ENCODE results near the gene CUL4A.
A peak's percentile ranks its signal among the peaks of the same experiment; 100 is the strongest.
"Not testable (repeated sequence)": the region's sequence is repeated elsewhere in the genome, so short reads cannot be mapped to it uniquely, and the experiment has no call there.

The CUL4A gene

GRCh38 chr13:113209336-113209758 is at the start of gene CUL4A:
Gene CUL4A (plus strand): TSS chr13:113209613. CDS start chr13:113209628, 15 bp downstream.
- DNase-seq (ENCODE audit: low read depth in 1 of 2, low spot score in 1 of 2) = peak; percentile 50 to 63

- DNase-seq (ENCODE audit: low read depth in 1 of 2, low spot score in 1 of 2) = no peak
Measured at GRCh38 chr13:113159701-113160100, 49.7 kb upstream of the CUL4A start.

DNA sequence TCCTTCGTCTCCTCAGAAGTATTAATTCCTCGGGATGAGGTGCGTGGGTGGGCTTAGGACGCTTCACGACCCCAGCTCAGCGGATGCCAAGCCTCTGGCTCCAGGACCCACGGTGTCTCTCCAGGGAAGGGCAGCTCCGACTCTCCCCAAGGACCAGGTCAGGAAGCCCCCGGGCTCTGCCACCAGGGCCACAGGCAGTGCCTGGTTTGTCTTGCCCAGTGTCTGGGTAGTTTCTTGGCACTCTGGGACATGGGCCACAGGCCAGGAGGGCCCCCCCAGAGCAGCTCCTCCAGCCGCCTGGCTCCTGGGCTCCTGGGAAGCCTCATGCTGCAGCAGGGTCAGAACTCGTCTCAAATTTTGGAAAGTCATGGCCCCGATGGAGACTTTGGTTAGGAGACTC is 48.4 kb upstream of the CUL4A start:
- no peak for DNase-seq (ENCODE audit: low read depth in 1 of 2, low spot score in 1 of 2)

DNA sequence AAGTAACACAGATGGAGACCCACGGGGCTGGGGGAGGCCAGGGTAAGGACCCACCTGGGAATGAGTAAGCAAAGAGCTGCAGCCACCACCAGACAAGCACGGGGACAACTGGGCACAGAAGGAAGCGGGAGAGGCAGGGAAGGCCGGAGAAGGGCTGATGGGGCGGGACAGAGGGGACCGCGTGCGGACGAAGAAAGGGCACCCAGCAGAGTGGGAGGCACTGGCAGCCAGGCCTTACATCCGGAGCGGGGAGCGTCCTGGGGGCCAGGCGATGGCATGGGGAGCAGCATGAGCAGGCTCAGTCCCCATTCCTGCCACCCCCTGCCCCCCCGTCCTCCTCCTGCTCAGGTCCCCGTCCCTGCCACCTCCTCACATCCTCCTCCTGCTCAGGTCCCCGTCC is 48.0 kb upstream of the CUL4A start:
- no peak for DNase-seq (ENCODE audit: low read depth in 1 of 2, low spot score in 1 of 2)

DNA sequence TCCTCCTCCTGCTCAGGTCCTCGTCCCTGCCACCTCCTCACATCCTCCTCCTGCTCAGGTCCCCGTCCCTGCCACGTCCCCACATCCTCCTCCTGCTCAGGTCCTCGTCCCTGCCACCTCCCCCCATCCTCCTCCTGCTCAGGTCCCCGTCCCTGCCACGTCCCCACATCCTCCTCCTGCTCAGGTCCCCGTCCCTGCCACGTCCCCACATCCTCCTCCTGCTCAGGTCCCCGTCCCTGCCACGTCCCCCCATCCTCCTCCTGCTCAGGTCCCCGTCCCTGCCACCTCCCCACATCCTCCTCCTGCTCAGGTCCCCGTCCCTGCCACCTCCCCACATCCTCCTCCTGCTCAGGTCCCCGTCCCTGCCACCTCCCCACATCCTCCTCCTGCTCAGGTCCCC is 47.4 kb upstream of the CUL4A start:
- DNase-seq (ENCODE audit: low read depth in 1 of 2, low spot score in 1 of 2) = not testable (repeated sequence)

DNA sequence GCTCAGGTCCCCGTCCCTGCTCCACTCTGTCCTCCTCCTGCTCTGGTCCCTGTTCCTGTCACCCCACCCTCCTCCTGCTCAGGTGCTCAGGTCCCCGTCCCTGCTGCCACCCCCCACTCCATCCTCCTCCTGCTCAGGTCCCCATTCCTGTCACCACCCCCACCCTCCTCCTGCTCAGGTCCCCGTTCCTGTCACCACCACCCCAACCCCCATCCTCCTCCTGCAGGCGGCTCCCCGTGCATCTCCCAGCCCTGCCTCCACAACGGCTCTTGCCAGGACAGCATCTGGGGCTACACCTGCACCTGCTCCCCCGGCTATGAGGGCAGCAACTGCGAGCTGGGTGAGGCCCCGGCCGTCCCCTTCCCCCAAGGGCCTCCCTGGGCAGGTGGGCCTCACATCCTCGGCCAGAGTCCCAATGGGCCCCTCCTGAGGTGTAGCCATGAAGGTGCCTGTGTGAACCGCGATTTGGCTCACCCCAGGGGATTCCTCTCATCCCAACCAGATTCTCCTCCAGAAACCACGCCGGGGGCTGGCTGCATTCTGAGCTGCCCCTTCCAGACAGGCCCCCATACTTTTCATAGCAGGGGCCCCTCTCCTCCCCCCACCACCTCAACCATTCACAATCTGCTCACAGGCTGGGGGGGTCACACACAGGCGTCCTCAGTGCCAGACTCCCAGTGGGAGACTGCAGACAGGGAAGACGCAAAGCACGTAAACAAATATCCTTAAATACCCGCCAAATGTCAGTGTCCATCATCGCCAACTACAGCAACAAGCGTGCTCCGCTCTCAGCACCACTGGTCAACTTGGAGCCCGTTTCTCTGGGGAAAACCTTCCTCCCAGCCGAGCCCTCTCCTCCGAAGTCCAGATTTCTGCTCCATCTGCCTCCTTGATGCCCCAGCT is 46.4 kb upstream of the CUL4A start:
- no peak for DNase-seq (ENCODE audit: low read depth in 1 of 2, low spot score in 1 of 2)

DNA sequence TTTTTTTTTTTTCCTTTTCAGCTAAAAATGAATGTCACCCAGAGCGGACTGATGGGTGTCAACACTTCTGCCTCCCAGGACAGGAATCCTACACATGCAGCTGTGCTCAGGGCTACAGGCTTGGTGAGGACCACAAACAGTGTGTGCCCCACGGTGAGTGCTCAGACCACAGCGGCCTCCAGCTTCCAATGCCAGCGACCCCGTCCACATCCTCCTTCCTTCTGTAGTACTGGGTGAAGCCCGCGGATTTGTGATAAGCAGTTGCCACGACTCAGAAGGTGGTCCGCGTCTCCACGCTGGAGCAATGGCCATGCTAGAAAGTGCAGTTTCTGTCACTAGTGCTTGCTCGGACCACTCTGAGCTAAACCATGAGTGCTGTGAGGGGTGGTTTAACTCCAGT is 44.9 kb upstream of the CUL4A start:
- no peak for DNase-seq (ENCODE audit: low read depth in 1 of 2, low spot score in 1 of 2)

GRCh38 chr13:113166266-113166665 is 43.1 kb upstream of the CUL4A start:
- no peak for DNase-seq (ENCODE audit: low read depth in 1 of 2, low spot score in 1 of 2)

- DNase-seq (ENCODE audit: low read depth in 1 of 2, low spot score in 1 of 2) = no peak
Measured at GRCh38 chr13:113166681-113167080, 42.7 kb upstream of the CUL4A start.

GRCh38 chr13:113167155-113167554 is 42.3 kb upstream of the CUL4A start:
- DNase-seq (ENCODE audit: low read depth in 1 of 2, low spot score in 1 of 2) = no peak

DNA sequence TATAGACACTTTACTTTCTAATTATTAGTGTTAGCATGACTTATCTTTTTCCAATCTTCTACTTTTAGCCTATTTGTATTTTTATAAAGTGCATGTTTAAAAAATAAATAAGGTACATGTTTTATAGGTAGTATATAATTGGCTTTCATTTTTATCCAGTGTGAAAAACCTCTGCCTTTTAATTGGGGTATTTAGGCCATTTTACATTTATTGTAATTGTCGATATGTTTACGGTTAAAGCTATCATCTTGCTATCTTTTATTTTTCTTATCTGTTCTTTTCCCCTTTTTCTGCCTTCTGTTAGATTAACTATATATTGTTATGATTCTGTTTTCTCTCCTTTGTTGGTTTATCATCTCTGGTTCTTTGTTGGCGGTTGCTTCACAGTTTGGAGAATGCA is 41.8 kb upstream of the CUL4A start:
- no peak for DNase-seq (ENCODE audit: low read depth in 1 of 2, low spot score in 1 of 2)

GRCh38 chr13:113168211-113168610 is 41.2 kb upstream of the CUL4A start:
- no peak for DNase-seq (ENCODE audit: low read depth in 1 of 2, low spot score in 1 of 2)

GRCh38 chr13:113169277-113170272 is 39.8 kb upstream of the CUL4A start:
- DNase-seq (ENCODE audit: low read depth in 1 of 2, low spot score in 1 of 2) = no peak

- no peak for DNase-seq (ENCODE audit: low read depth in 1 of 2, low spot score in 1 of 2)
Measured at GRCh38 chr13:113170511-113170910, 38.9 kb upstream of the CUL4A start.

DNA sequence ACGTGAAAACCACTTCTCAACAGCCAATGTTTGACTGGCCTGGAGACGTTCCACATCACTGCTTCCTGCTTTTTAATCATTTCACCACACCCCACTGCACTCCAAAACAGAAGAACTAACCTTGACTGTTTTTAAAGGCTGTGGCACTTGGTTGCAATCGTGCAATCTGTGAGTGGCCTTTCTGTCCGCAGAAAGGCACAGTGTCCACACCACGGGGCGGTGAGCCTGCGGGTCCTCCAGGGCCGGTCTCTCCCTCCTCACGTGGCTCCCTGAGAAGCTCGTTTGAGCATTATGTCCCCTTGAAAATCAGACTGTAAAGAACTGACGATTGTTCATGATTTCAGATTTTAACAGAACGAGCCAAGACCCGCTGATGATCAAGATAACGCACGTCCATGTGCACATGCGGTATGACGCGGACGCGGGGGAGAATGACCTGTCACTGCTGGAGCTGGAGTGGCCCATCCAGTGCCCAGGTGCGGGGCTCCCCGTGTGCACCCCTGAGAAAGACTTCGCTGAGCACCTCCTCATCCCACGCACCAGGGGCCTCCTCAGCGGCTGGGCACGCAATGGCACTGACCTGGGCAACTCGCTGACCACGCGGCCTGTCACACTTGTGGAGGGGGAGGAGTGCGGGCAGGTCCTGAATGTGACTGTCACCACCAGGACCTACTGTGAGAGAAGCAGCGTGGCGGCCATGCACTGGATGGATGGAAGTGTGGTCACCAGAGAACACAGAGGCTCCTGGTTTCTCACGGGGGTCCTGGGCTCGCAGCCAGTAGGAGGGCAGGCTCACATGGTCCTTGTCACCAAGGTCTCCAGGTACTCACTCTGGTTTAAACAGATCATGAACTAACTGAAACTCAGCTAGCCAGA is 37.9 kb upstream of the CUL4A start:
- DNase-seq (ENCODE audit: low read depth in 1 of 2, low spot score in 1 of 2) = no peak

- no peak for DNase-seq (ENCODE audit: low read depth in 1 of 2, low spot score in 1 of 2)
Measured at GRCh38 chr13:113172419-113172926, 36.9 kb upstream of the CUL4A start.

DNA sequence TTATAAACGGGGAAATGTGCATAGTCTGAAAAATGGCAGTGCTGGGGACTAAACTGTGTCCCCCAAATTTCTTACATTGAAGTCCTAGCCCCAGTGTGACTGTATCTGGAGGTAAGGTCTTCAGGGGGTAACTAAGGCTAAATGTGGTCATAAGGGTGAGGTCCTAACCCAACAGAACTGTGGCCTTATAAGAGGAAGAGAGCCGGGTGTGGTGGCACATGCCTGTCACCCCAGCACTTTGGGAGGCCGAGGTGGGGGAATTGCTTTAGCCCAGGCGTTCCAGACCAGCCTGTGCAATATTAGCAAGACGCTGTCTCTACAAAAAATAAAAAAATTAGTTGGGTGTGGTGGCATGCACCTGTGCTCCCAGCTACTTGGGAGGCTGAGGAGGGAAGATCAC is 33.1 kb upstream of the CUL4A start:
- DNase-seq (ENCODE audit: low read depth in 1 of 2, low spot score in 1 of 2) = no peak

- DNase-seq (ENCODE audit: low read depth in 1 of 2, low spot score in 1 of 2) = no peak
Measured at GRCh38 chr13:113176822-113177221, 32.6 kb upstream of the CUL4A start.

DNA sequence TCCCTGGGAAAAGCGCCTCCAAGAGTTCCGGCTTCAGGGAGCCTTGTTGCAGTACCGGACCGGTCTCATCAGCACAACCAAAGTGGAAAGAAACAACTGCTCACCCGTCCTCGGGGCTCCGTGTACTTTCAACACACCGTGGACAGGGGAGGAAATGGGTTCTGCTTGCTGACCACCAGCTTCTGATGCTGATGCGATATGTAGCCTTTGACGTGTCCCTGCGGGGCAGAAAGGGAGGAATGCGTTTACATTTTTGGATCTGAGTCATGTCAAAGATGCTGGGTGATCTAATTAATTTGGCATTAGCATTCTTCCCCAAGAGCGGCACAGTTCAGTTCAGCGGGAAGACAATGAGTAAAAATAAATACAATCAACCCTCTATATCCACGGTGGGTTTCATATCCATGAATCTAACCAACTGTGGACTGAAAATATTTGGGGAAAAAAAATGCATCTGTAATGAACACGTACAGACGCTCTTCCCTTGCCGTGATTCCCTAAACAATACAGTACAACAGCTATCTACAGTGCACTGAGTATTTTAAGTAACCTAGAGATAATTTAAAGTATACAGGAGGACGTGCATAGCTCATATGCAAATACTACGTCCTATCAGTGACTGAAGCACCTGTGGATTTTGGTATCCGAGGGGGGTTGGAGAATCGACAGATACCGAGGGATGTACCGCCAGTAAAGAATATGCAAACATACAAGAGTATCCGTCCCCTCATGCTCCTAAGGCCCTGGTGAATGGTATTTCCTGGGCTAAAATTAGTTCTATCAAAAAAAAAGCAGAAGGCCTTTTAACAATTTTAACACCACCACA is 31.1 kb upstream of the CUL4A start:
- no peak for DNase-seq (ENCODE audit: low read depth in 1 of 2, low spot score in 1 of 2)

- no peak for DNase-seq (ENCODE audit: low read depth in 1 of 2, low spot score in 1 of 2)
Measured at GRCh38 chr13:113178896-113179167, 30.6 kb upstream of the CUL4A start.

Data from activated T-helper 1 cell treated with anti-CD3 and anti-CD28 coated beads, Interleukin-2, amount 50 U/mL, for 16 hours (primary cell).